Peyer's patch (tissue), 4 donors: ENCODE data around the gene TIAM1. TPM values are rescaled to one million over a fixed set of nuclear protein-coding genes. Genes with fewer than 3 reads are reported as not detected.

Experiments
- DNase-seq, 3 donors: peaks; one replicate each; pipeline ENCODE4 v3.0.0-alpha.2; 2017 to 2019
- H3K27ac ChIP-seq, 4 donors: fragments of 200-600 bp; sonication (generic); one replicate each; pipeline ENCODE4 v1.5.1; 2016 to 2019
- H3K27me3 ChIP-seq, 2 donors: fragments of 200-600 bp; sonication (generic); one replicate each; pipeline ENCODE4 v1.5.1; 2019
- H3K36me3 ChIP-seq, 3 donors: fragments of 200-600 bp; sonication (generic); one replicate each; pipeline ENCODE4 v1.5.1; 2016 to 2019
- H3K4me1 ChIP-seq, 4 donors: fragments of 200-600 bp; sonication (generic); one replicate each; pipeline ENCODE4 v1.5.1; 2016 to 2019
- H3K4me3 ChIP-seq, 4 donors: fragments of 200-600 bp; sonication (generic); 1 replicate in 3 of 4; 2 replicates in 1 of 4; pipeline ENCODE4 v1.5.1; 2016 to 2019; ENCODE audit warnings: mild to moderate bottlenecking in 1 of 4
- H3K9me3 ChIP-seq, 4 donors: fragments of 200-600 bp; sonication (generic); one replicate each; pipeline ENCODE4 v1.5.1; 2016 to 2019; ENCODE audit warnings: mild to moderate bottlenecking in 1 of 4
- CTCF ChIP-seq, 6 experiments: fragments of 450-650 bp in 4 of 6; fragments of 200-600 bp in 2 of 6; sonication (generic) in 1 of 6; IDR thresholded peaks; one replicate each; pipeline ENCODE4 v1.5.1; 2017 to 2019; ENCODE audit warnings: antibody characterized with exemption in 6 of 6, mild to moderate bottlenecking in 3 of 6, moderate library complexity in 1 of 6
- POLR2A ChIP-seq, 2 donors: fragments of 450-650 bp; IDR thresholded peaks; one replicate each; pipeline ENCODE4 v1.5.1; 2017; ENCODE audit warnings: antibody characterized with exemption in 2 of 2, mild to moderate bottlenecking in 2 of 2, moderate library complexity in 2 of 2
- total RNA-seq, 4 donors: library from RNA; depleted of rRNA; stranded (reverse); fragments of >200 nt; gene quantifications; one replicate each; pipeline ENCODE4 v1.1.0, GENCODE V29; 2016

The TIAM1 gene
- total RNA-seq, 4 donors from 2014 or later = 1.4 to 13.2 (median 2.9) TPM

GRCh38 chr21:31332525-31332924 lies 11.5 kb downstream of the TIAM1 start:
- no peak for TF ChIP-seq POLR2A (IDR thresholded peaks at IDR 0.05)
- no peak for TF ChIP-seq CTCF (IDR thresholded peaks at IDR 0.05)
- Histone ChIP-seq H3K4me3 (no peak overlapping the region), H3K4me1 (no peaks in the 10 kb centered on the region), H3K9me3 (no peaks in the 10 kb centered on the region), H3K27ac (no peak overlapping the region), H3K27me3 (no peaks in the 10 kb centered on the region), H3K36me3 (no peaks in the 10 kb centered on the region)
- DNase-seq = no peak

GRCh38 chr21:31331231-31331630 lies 12.8 kb downstream of the TIAM1 start:
- H3K4me1 ChIP-seq = no peaks in the 10 kb centered on the region
- no peaks in the 10 kb centered on the region for H3K9me3 ChIP-seq
- DNase-seq = no peak
- no peak overlapping the region for H3K4me3 ChIP-seq
- TF ChIP-seq CTCF (IDR thresholded peaks at IDR 0.05) (no peak), POLR2A (IDR thresholded peaks at IDR 0.05) (no peak)
- no peaks in the 10 kb centered on the region for H3K27me3 ChIP-seq
- no peaks in the 10 kb centered on the region for H3K36me3 ChIP-seq
- no peak overlapping the region for H3K27ac ChIP-seq

- Histone ChIP-seq H3K4me3 (no peak overlapping the region), H3K27me3 (no peaks in the 10 kb centered on the region), H3K27ac (no peak overlapping the region), H3K4me1 (no peaks in the 10 kb centered on the region), H3K9me3 (no peaks in the 10 kb centered on the region), H3K36me3 (no peaks in the 10 kb centered on the region)
- TF ChIP-seq CTCF (IDR thresholded peaks at IDR 0.05) = no peak
- TF ChIP-seq POLR2A (IDR thresholded peaks at IDR 0.05) = no peak
- no peak for DNase-seq
Measured at GRCh38 chr21:31330144-31330483, 13.9 kb downstream of the TIAM1 start.

- Histone ChIP-seq H3K36me3 (no peaks in the 10 kb centered on the region), H3K27ac (no peak overlapping the region), H3K27me3 (no peaks in the 10 kb centered on the region), H3K4me1 (no peaks in the 10 kb centered on the region), H3K9me3 (no peaks in the 10 kb centered on the region), H3K4me3 (no peak overlapping the region)
- no peak for TF ChIP-seq CTCF (IDR thresholded peaks at IDR 0.05)
- no peak for TF ChIP-seq POLR2A (IDR thresholded peaks at IDR 0.05)
- DNase-seq = no peak
Measured at GRCh38 chr21:31329456-31330143, 14.5 kb downstream of the TIAM1 start.

GRCh38 chr21:31326522-31327242 lies 17.4 kb downstream of the TIAM1 start:
- H3K36me3 ChIP-seq = no peaks in the 10 kb centered on the region
- no peak overlapping the region for H3K4me3 ChIP-seq
- no peak for TF ChIP-seq POLR2A (IDR thresholded peaks at IDR 0.05)
- no peak for TF ChIP-seq CTCF (IDR thresholded peaks at IDR 0.05)
- H3K27ac ChIP-seq = no peak overlapping the region
- H3K9me3 ChIP-seq = no peaks in the 10 kb centered on the region
- H3K27me3 ChIP-seq = no peaks in the 10 kb centered on the region
- peak in 1 of 3 donors; percentile 38 for DNase-seq
- H3K4me1 ChIP-seq = no peaks in the 10 kb centered on the region
